Hepatocyte (in vitro differentiated cells): ENCODE measurements around the gene CST7. TPM values are rescaled to one million over a fixed set of nuclear protein-coding genes. Genes with fewer than 3 reads are reported as not detected.
"Not testable (repeated sequence)": the region's sequence is repeated elsewhere in the genome, so short reads cannot be mapped to it uniquely, and the experiment has no call there.

Experiments used
- DNase-seq: peaks from one replicate; pipeline ENCODE4 v3.0.0-alpha.2; 2016; ENCODE audit warnings: low spot score
- H2AFZ ChIP-seq: fragments of 200-600 bp; sonication (generic); 2 replicates; pipeline ENCODE4 v1.6.0; 2016; ENCODE audit warnings: antibody characterized with exemption, mild to moderate bottlenecking
- H3K27ac ChIP-seq: fragments of 200-600 bp; sonication (generic); 2 replicates; pipeline ENCODE4 v1.5.1; 2016; ENCODE audit warnings: mild to moderate bottlenecking
- H3K27me3 ChIP-seq: fragments of 200-600 bp; sonication (generic); 2 replicates; pipeline ENCODE4 v1.6.1; 2016
- H3K36me3 ChIP-seq: fragments of 200-600 bp; sonication (generic); replicated peaks from 2 replicates; pipeline ENCODE4 v1.5.1; 2016; ENCODE audit warnings: low read depth; ENCODE audit not compliant: insufficient read depth
- H3K4me1 ChIP-seq: fragments of 200-600 bp; sonication (generic); 2 replicates; pipeline ENCODE4 v1.5.1; 2016; ENCODE audit warnings: mild to moderate bottlenecking, moderate library complexity; ENCODE audit not compliant: insufficient read depth
- H3K4me2 ChIP-seq: fragments of 200-600 bp; sonication (generic); 2 replicates; pipeline ENCODE4 v1.6.0; 2016
- H3K4me3 ChIP-seq: fragments of 200-600 bp; sonication (generic); 2 replicates; pipeline ENCODE4 v1.5.1; 2016; ENCODE audit warnings: mild to moderate bottlenecking
- H3K79me2 ChIP-seq: fragments of 200-600 bp; sonication (generic); 2 replicates; pipeline ENCODE4 v1.6.0; 2017; ENCODE audit warnings: mild to moderate bottlenecking
- H3K9me2 ChIP-seq: fragments of 200-600 bp; sonication (generic); replicated peaks from 2 replicates; pipeline ENCODE4 v1.6.0; 2017; ENCODE audit warnings: mild to moderate bottlenecking; ENCODE audit not compliant: insufficient read depth
- H3K9me3 ChIP-seq: fragments of 200-600 bp; sonication (generic); 2 replicates; pipeline ENCODE4 v1.5.1; 2016; ENCODE audit warnings: low read depth, mild to moderate bottlenecking
- H4K20me1 ChIP-seq: fragments of 200-600 bp; sonication (generic); 2 replicates; pipeline ENCODE4 v1.6.0; 2016; ENCODE audit warnings: mild to moderate bottlenecking; ENCODE audit not compliant: insufficient read depth, poor library complexity, severe bottlenecking
- EZH2 ChIP-seq: fragments of 200-600 bp; sonication (generic); IDR thresholded peaks from 2 replicates; pipeline ENCODE4 v1.6.1; 2016; ENCODE audit warnings: antibody characterized with exemption, mild to moderate bottlenecking, borderline replicate concordance
- EZH2phosphoT487 ChIP-seq: fragments of 200-600 bp; sonication (generic); IDR thresholded peaks from one replicate; pipeline ENCODE4 v1.6.1; 2018; ENCODE audit warnings: antibody characterized with exemption, mild to moderate bottlenecking, low read depth, moderate library complexity; ENCODE audit not compliant: unreplicated experiment, severe bottlenecking
- WGBS: methylation state at CpG from one replicate; pipeline ENCODE4 v1.1.6; 2016; ENCODE audit warnings: low lambda C conversion rate; ENCODE audit errors: missing lambda C conversion rate; 5-methylcytosine and 5-hydroxymethylcytosine counted together
- polyA plus RNA-seq: library from polyadenylated mRNA; unstranded; fragments of >200 nt; fragmentation: Nextera tagmentation; extraction: Ambion mirVana; gene quantifications from 2 replicates; pipeline ENCODE4 v1.2.1, GENCODE V29; 2016
- total RNA-seq: library from RNA; depleted of rRNA; stranded (reverse); fragments of >200 nt; gene quantifications from 2 replicates; pipeline ENCODE4 v1.2.3, GENCODE V29; 2014
- TF ChIP-seq, protein P1 (sequence below): fragments of 200-600 bp; sonication (generic); IDR thresholded peaks from 2 replicates; pipeline ENCODE4 v1.5.1; 2016; ENCODE audit warnings: antibody characterized with exemption, mild to moderate bottlenecking; ENCODE audit not compliant: poor library complexity

The CST7 gene
- total and polyA plus RNA-seq, 2 experiments from 2014 or later = not detected

DNA sequence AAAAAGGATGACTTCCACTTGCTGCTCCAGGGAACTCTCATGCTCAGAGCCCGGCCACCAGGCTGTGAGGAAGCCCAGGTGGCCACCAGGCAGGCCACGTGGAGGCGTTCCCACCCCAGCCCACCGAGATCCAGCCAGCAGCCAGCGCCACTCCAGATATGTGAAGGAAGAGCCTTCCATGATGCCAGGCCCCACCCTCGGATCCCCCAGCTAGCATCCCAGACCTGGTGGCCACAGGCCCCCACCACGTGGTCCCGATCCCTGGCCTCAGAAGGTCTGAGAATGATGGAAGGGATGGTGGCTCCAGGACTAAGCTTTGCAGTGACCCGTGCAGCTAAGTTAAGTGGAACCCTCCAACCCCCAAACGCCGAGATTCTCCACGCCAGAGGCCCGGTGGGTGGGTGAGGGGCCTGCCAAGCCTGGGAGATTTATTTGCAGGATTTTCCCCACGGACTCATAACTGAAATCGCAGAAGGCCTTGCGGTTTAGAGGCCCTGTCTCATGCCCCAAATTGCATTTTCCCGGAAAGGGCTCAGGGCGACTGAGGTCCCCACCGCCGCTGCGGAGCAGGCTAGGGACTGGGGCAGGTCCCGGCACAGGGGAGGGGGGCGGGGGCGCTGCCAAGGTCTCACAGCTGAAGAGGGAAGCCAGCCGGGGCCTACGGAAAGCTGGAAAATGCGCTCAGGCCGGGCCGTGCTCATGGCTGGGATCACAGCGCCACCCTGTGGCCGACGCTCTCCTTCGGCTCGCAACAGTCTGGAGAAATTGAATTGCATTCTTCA lies 31.1 kb upstream of the CST7 start:
- no peak overlapping the region for H3K4me3 ChIP-seq
- TF ChIP-seq EZH2 = no peak
- TF ChIP-seq, protein P1, sequence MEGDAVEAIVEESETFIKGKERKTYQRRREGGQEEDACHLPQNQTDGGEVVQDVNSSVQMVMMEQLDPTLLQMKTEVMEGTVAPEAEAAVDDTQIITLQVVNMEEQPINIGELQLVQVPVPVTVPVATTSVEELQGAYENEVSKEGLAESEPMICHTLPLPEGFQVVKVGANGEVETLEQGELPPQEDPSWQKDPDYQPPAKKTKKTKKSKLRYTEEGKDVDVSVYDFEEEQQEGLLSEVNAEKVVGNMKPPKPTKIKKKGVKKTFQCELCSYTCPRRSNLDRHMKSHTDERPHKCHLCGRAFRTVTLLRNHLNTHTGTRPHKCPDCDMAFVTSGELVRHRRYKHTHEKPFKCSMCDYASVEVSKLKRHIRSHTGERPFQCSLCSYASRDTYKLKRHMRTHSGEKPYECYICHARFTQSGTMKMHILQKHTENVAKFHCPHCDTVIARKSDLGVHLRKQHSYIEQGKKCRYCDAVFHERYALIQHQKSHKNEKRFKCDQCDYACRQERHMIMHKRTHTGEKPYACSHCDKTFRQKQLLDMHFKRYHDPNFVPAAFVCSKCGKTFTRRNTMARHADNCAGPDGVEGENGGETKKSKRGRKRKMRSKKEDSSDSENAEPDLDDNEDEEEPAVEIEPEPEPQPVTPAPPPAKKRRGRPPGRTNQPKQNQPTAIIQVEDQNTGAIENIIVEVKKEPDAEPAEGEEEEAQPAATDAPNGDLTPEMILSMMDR = peak; percentile 96

DNA sequence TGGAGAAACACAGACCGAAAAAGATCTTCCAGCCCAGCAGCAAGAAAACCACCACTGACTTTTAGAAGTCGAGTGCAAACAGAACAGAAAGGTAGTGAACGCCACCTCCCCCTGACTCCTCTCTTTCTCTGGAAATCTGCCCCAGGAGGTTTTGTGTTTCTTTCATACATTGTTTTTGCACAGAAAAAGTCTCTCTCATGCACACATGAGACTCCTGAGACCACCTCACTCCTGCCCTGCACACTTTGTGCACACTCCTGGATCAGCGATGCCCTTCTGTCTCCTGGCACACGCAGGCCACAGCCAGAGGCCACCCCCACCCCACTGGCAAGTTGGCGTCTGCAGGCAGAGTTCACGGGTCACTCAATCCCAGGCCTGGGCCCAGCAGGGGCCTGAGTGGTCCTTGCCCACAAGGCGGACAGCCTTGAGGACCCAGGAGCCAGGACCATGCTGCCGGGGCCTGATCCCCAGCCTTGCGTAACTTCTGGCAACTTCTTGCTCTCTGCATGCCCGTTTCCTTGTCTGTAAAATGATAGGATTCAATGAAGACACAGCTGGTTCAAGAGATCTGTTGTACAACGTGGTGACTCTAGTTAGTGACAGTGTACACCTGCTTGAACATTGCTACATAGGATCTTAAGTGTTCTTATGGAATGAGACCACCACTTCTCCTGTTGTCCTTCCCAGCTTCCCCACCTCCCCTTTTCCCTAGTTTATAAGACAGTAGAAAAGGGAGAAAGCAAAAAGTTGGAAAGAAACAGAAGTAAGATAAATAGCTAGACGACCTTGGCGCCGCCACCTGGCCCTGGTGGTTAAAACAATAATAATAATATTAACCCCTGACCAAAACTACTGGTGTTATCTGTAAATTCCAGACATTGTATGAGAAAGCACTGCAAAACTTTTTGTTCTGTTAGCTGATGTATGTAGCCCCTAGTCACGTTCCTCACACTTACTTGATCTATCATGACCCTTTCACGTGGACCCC lies 30.2 kb upstream of the CST7 start:
- Histone ChIP-seq H3K27me3 (no peaks in the 10 kb centered on the region), H2AFZ (no peak overlapping the region), H3K79me2 (no peaks in the 10 kb centered on the region), H3K9me2 (no peaks in the 10 kb centered on the region), H3K9me3 (no peaks in the 10 kb centered on the region), H3K4me3 (no peak overlapping the region), H3K4me1 (peaks cover 5% of the 10 kb centered on the region), H3K27ac (no peak overlapping the region), H3K4me2 (no peak overlapping the region), H4K20me1 (no peaks in the 10 kb centered on the region), H3K36me3 (no peaks in the 10 kb centered on the region)
- 66% methylated on average over 17 of the region's 17 CpGs for WGBS
- TF ChIP-seq, protein P1 = no peak
- TF ChIP-seq EZH2phosphoT487 (no peak), EZH2 (no peak)
- DNase-seq = no peak

More for the DNA sequence above, 31.1 kb upstream of the CST7 start:
- WGBS = 40% methylated on average over 30 of the region's 34 CpGs
- H3K36me3 ChIP-seq = no peaks in the 10 kb centered on the region
- DNase-seq = peak; percentile 90
- H3K4me1 ChIP-seq = peaks cover 5% of the 10 kb centered on the region
- H4K20me1 ChIP-seq = no peaks in the 10 kb centered on the region
- no peaks in the 10 kb centered on the region for H3K27me3 ChIP-seq
- no peaks in the 10 kb centered on the region for H3K9me3 ChIP-seq
- no peaks in the 10 kb centered on the region for H3K79me2 ChIP-seq
- H3K9me2 ChIP-seq = no peaks in the 10 kb centered on the region
- peak overlapping the region; percentile 63 for H3K4me2 ChIP-seq
- H2AFZ ChIP-seq = peak overlapping the region; percentile 29
- H3K27ac ChIP-seq = no peak overlapping the region

DNA sequence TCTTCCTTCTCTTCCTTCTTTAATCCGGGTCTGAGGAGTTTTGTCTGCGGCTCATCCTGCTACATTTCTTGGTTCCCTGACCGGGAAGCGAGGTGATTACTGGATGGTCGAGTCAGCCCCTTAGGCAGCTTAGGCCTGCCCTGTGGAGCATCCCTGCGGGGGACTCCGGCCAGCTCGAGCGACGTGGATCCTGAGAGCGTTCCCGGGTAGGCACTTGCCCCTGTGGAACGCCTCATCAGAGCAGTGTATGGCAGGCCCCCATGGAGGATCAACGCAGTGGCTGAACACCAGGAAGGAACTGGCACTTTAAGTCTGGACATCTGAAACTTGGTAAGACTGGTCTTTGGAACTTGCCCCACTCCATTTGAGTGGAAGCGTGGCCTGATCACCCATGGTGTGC lies 29.4 kb upstream of the CST7 start:
- H3K9me3 ChIP-seq, H3K4me1 ChIP-seq, H3K4me3 ChIP-seq, H3K9me2 ChIP-seq, H3K79me2 ChIP-seq, H3K27me3 ChIP-seq, H4K20me1 ChIP-seq, H3K4me2 ChIP-seq, H3K27ac ChIP-seq, DNase-seq, H3K36me3 ChIP-seq, H2AFZ ChIP-seq: not testable (repeated sequence)
- 86% methylated on average over 15 of the region's 15 CpGs for WGBS

DNA sequence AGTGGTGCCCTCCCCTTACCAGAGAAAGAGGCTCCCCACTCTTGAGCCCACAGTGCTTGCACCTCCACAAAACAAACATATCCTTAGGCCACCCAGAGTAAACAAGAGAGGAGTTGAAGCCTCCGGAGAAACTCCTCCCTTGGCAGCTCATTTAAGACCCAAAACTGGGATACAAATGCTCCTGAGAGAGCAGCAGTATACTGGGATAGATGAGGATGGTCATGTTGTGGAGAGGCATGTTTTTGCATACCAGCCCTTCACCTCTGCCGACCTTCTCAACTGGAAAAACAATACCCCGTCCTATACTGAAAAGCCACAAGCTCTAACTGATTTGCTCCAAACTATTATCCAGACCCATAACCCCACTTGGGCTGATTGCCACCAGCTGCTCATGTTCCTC lies 28.4 kb upstream of the CST7 start:
- DNase-seq, H3K36me3 ChIP-seq, H3K9me2 ChIP-seq, H3K9me3 ChIP-seq, H3K4me3 ChIP-seq, H3K27ac ChIP-seq, H3K4me1 ChIP-seq, H3K27me3 ChIP-seq, H2AFZ ChIP-seq, H4K20me1 ChIP-seq, H3K4me2 ChIP-seq, H3K79me2 ChIP-seq: not testable (repeated sequence)
- WGBS = 73% methylated on average over 3 of the region's 3 CpGs

DNA sequence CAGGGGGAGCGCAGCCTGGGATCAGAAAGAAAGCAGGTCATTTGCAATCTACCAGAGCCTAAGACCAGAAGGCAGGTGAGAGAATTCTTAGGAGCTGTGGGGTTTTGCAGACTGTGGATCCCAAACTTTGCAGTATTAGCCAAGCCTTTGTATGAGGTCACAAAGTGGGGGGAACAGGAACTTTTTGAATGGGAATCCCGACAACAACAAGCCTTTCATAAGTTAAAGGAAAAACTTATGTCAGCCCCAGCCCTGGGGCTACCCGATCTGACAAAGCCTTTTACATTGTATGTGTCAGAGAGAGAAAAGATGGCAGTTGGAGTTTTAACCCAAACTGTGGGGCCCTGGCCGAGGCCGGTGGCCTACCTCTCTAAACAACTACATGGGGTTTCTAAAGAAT lies 19.8 kb upstream of the CST7 start:
- H3K79me2 ChIP-seq, H4K20me1 ChIP-seq, H3K4me1 ChIP-seq, H3K9me3 ChIP-seq, H3K9me2 ChIP-seq, H3K27me3 ChIP-seq, DNase-seq, H3K4me2 ChIP-seq, H2AFZ ChIP-seq, H3K36me3 ChIP-seq, H3K4me3 ChIP-seq: not testable (repeated sequence)
- WGBS = 81% methylated on average over 5 of the region's 5 CpGs
- peak overlapping the region; percentile 90 for H3K27ac ChIP-seq
